ENCODE data around the gene NOTCH1.

The NOTCH1 gene

DNA sequence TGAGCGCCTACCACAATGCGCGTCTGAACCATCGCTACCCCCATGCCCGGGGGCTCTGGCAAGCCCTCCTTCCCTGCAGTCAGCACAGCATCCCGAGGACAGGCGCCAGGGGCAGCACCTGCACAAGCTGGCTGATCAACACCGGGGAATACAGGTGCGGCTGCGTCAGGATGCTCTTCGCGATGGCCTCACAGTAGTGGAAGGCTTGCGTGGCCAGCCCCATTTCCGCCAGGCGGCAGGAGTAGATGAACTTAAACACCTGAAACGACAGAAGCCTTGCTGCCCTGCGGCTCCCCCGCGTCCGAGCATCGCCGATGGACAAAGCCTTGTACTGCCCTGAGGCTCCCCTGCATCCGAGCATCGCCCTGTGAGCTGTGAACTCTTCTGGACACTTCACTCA, 88.5 kb downstream of the NOTCH1 start:
- no peak for DNase-seq

DNA sequence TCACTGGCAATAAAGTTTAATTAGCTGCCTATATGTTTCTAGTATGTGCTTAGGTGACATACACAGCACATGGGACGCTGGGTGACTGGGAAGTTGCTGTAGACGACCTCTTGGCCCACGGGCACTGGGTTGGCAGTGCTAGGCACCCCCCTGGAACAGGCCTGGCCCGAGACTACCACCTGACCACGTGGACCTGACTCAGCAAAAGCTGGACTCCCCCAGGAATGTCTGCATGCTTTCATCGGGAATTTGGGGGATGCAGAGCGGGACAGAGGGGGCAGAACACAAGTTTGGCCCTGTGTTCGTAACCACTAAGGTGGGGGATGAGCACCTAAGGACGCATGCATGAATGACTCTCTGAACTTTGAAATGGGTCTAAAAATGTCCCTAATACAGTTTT, 89.6 kb downstream of the NOTCH1 start:
- DNase-seq: no peak

DNA sequence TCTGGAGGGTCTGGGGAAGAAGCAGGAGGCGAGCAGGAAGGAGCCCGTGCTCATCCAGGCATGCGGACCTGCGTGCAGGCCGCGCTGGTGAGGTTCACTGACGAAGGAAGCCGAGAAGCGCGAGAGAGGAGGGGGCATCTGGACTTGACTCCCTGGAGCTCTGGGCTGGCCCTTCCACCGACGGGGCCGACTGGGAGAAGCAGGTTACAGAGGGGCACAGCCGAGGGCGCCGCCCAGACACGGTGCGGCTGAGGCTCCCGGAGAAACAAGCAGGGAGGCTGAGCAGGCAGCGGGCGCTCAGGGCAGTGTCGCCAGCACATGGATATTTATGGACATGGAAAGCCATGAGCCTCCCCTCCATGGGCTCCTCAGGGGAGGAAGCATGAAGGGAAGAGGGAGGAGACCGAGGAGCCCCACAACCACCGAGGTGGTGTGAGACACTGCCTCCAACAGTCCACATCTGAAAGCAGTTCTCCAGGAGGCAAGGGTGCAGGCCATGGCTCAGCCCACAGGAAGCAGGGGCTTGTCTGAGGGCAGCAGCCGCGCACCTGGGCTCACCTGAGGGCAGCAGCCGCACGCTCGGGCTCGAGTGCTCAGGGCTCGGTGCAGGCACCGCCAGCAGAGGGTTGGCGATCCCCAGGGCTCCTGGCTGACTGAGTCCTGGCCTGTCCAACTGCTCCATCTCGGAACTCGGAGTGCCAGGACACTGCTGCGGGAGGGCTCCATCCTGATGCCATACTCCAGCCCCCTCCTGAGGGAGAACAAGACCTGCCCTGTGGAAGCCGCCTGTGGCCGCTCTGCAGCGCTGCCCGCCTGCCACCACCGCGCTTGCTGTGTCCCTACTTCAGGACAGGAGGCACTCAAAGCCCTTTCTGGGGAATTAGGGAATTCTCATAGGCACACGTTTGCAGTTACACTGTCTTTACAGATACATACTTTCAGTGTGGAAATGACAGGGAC, 90.5 kb downstream of the NOTCH1 start:
- no peak for DNase-seq

DNA sequence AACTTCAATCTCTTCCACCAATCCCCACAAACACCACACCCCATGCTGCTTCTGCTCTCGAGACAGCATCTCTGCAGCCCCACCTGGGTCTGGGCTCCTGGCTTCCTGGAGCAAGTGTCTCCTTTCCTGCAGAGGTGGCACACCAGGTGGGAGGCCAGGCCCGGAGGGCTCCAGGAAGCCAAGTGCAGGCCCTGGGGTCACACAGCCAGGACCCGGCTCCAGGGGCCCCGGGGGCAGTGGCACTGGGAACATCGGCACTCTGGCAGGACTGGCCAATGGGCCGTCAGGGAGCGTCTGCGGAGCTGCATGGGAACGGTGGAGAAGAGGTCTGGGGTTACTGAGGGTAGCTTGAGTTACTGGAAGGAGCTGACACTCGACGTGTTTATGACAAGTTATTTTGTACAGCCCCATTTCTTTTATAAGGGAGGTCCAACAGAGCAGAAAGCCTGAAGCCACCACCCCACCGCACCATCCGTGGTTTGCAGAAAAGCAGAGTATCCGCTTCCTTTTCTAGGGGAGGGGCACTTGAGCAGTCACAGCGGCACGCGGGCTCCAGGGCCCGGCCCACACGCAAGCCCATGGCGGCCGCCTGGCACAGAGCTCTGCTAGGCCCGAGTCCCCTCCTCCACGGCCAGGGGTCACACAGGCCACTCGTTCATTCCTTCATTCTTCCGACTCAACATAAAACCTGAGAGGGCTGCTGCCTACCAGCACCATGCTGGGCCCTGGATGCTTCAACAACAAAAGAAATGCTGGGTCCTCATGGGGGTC, 91.6 kb downstream of the NOTCH1 start:
- no peak for DNase-seq

DNA sequence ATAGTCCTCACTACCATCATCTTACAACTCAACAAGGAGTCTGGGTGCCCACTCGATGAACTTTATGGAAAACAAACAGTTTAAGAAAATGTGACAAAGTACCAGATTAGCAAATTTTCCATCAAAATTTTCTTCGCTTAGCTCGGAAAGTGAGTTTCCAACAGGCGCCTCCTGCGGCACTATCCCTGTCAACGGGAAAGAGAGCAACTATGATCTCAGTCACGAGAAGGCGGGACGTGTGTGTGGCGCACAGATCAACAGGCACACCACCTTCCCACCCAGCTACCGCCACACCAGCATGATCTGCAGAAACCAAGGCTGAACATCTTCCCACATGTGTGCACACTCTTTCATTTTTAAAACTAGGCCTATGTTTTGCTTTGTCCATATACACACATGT, 92.5 kb downstream of the NOTCH1 start:
- no peak for DNase-seq

DNA sequence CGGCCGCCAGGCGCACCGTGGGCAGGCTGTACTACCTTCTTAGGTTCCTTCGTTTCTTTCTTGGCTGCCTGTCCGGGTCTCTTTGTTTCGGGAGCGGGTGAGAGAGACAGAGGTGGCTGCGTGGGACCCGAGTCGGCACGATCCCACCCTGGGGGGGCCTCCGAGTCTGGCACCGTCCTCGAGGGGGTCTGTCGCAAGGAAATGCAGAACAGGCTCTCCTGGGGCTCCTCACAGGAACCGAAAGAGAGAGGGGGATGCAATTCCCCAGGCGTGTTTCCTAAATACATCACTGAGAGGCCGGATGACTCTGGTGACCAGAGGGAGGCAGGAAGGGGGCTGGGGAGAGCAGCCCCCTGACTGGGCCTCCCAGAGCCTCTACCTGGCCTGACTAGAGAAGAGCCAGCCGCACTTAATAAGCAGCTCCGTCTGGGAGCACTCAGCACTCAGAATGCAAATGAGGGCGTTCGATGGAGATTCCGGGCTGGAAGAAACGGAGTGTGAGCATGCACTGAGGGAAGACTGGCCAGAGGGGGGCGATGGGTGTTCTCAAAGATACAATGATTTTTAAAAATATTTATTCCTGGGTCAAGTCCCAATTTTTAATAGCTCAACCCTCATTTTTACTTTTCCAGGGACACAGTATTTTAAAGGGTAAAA, 94.5 kb downstream of the NOTCH1 start:
- no peak for DNase-seq

DNA sequence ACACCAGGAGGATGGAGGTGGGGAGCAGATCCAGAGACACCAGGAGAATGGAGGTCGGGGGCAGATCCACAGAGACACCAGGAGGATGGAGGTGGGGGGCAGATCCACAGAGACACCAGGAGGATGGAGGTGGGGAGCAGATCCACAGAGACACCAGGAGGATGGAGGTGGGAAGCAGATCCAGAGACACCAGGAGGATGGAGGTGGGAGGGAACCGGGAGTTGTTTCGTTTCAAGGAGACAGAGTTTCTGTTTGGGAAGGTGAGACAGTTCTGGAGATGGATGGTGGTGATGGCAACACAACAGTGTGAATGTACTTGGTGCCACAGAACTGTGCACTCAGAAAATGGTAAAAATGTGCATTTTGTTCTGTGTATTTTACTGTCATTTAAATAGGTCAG, 97.2 kb downstream of the NOTCH1 start:
- DNase-seq: no peak

DNA sequence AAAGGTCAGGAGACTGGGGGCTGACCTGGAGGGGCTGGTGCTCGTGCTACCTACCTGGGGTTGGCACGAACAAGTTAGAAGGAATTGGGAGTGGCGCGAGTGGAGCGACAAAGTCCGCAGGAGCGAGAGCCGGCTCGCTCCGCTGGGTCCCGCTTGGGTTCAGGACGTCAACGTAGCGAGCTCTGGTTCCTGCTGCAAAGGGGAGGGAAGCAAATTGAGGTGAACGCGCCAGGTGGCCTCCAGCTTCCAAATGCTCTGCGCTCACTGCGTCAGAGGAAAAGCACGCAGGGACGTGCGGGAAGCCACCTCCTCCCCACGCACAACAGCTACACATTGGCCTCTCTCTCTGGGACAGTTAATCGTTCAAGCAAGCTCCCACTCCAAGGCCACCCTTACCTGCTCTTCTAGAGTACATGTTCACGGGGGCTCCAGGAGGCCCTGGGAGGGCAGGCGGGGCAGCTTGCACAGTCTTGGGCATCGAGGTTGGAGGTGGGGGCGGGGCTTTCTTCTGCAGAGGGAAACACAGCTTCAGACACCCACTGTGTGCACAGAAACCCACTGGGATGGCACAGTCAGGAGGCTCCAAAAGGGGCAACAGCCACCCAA, 98.6 kb downstream of the NOTCH1 start:
- DNase-seq: no peak

DNA sequence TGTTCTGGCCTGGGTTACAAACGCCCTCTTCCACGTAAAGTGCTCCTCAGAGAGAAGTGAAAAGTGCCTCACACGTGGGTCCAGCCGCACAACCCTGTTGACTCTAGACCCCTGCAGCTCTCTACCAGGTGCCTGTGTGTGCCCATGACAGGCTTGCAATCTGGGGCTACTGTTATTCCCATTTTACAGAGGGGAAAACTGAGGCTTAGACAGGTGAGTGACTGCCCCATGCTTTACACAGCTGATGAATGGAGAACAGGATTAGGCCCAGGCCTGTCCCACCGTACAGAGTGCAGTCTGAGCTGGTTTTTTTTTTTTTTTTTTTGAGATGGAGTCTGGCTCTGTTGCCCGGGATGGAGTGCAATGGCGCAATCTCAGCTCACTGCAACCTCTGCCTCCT, 100.0 kb downstream of the NOTCH1 start:
- no peak for DNase-seq
